ENCODE measurements around the gene CELSR1. TPM values are rescaled to one million over a fixed set of nuclear protein-coding genes. Genes with fewer than 3 reads are reported as not detected.

The CELSR1 gene
- total RNA-seq, 3 donors from 2014 or later (not counting 1 experiment from before 2014, with no cell fraction given), result 0.89 to 3.9 (median 1.9) TPM

- Histone ChIP-seq H3K4me3 (ENCODE audit: low read length) (no peak overlapping the region), H3K9me3 (ENCODE audit: control insufficient read depth, insufficient read depth, low read length) (peaks cover 17% of the 10 kb centered on the region), H3K4me1 (ENCODE audit: control insufficient read depth, insufficient read depth, low read length) (peaks cover 15% of the 10 kb centered on the region), H3K27me3 (ENCODE audit: control insufficient read depth, insufficient read depth, low read length) (no peaks in the 10 kb centered on the region), H3K27ac (ENCODE audit: low read length) (no peak overlapping the region), H3K36me3 (ENCODE audit: control insufficient read depth, insufficient read depth, low read length) (no peaks in the 10 kb centered on the region)
- no peak overlapping the region for H3K4me3 Mint-ChIP-seq
- H3K27ac Mint-ChIP-seq, result no peak overlapping the region
- no peak for ATAC-seq
- no peak for DNase-seq
- intact Hi-C loops (cut with micrococcal nuclease), result no loop called here
- TF ChIP-seq CTCF (IDR thresholded peaks at IDR 0.05), result no peak
- peaks cover 20 to 24% of the 10 kb centered on the region in 2 donors for H3K4me1 Mint-ChIP-seq
- peaks cover 3 to 9% of the 10 kb centered on the region in 2 donors for H3K9me3 Mint-ChIP-seq
- peaks cover 0 to 9% of the 10 kb centered on the region in 2 donors for H3K27me3 Mint-ChIP-seq (ENCODE audit: low read depth in 2 of 2)
- H3K36me3 Mint-ChIP-seq, result no peaks in the 10 kb centered on the region
- 92% methylated on average over 19 of the region's 19 CpGs for WGBS (ENCODE audit: insufficient coverage)
Measured at GRCh38 chr22:46380069-46380468, 157.4 kb downstream of the CELSR1 start.

GRCh38 chr22:46379066-46379930 is 158.1 kb downstream of the CELSR1 start:
- Mint-ChIP-seq H3K4me1 (peaks cover 27 to 30% of the 10 kb centered on the region in 2 donors), H3K27me3 (ENCODE audit: low read depth in 2 of 2) (peaks cover 0 to 9% of the 10 kb centered on the region in 2 donors), H3K36me3 (no peaks in the 10 kb centered on the region), H3K9me3 (peaks cover 3 to 9% of the 10 kb centered on the region in 2 donors), H3K27ac (no peak overlapping the region), H3K4me3 (no peak overlapping the region)
- TF ChIP-seq CTCF (IDR thresholded peaks at IDR 0.05), result no peak
- DNase-seq (no peak), ATAC-seq (peak in 1 of 3 donors; percentile 60)
- WGBS (ENCODE audit: insufficient coverage), result 85% methylated on average over 28 of the region's 29 CpGs
- peaks cover 23% of the 10 kb centered on the region for H3K4me1 ChIP-seq (ENCODE audit: control insufficient read depth, insufficient read depth, low read length)
- intact Hi-C loops (cut with micrococcal nuclease), result no loop called here
- peaks cover 22% of the 10 kb centered on the region for H3K9me3 ChIP-seq (ENCODE audit: control insufficient read depth, insufficient read depth, low read length)
- no peak overlapping the region for H3K4me3 ChIP-seq (ENCODE audit: low read length)
- H3K27me3 ChIP-seq (ENCODE audit: control insufficient read depth, insufficient read depth, low read length), result no peaks in the 10 kb centered on the region
- no peak overlapping the region for H3K27ac ChIP-seq (ENCODE audit: low read length)
- no peaks in the 10 kb centered on the region for H3K36me3 ChIP-seq (ENCODE audit: control insufficient read depth, insufficient read depth, low read length)

- Mint-ChIP-seq H3K27me3 (ENCODE audit: low read depth in 2 of 2) (peaks cover 0 to 9% of the 10 kb centered on the region in 2 donors), H3K36me3 (no peaks in the 10 kb centered on the region), H3K4me3 (no peak overlapping the region), H3K4me1 (peaks cover 34 to 38% of the 10 kb centered on the region in 2 donors), H3K27ac (no peak overlapping the region), H3K9me3 (peaks cover 3 to 9% of the 10 kb centered on the region in 2 donors)
- H3K4me3 ChIP-seq (ENCODE audit: low read length), result no peak overlapping the region
- H3K4me1 ChIP-seq (ENCODE audit: control insufficient read depth, insufficient read depth, low read length), result peaks cover 31% of the 10 kb centered on the region
- ATAC-seq, result no peak
- H3K36me3 ChIP-seq (ENCODE audit: control insufficient read depth, insufficient read depth, low read length), result no peaks in the 10 kb centered on the region
- intact Hi-C loops (cut with micrococcal nuclease), result no loop called here
- no peak for DNase-seq
- H3K27ac ChIP-seq (ENCODE audit: low read length), result no peak overlapping the region
- 91% methylated on average over 22 of the region's 22 CpGs for WGBS (ENCODE audit: insufficient coverage)
- peaks cover 22% of the 10 kb centered on the region for H3K9me3 ChIP-seq (ENCODE audit: control insufficient read depth, insufficient read depth, low read length)
- H3K27me3 ChIP-seq (ENCODE audit: control insufficient read depth, insufficient read depth, low read length), result no peaks in the 10 kb centered on the region
- no peak for TF ChIP-seq CTCF (IDR thresholded peaks at IDR 0.05)
Measured at GRCh38 chr22:46378426-46379065, 158.9 kb downstream of the CELSR1 start.

Measured in natural killer cell (primary cell).